Epithelial cell of esophagus (primary cell): ENCODE measurements around the gene PCSK6.
A peak's percentile ranks its signal among the peaks of the same experiment; 100 is the strongest.

Experiments used
- DNase-seq: peaks from one replicate; pipeline ENCODE4 v3.0.0; 2010; ENCODE audit warnings: low read depth
- H3K4me3 ChIP-seq: 2 replicates; pipeline ENCODE4 v1.5.1; 2011; ENCODE audit warnings: mild to moderate bottlenecking, low read length, control low read depth
- CTCF ChIP-seq: IDR thresholded peaks from 2 replicates; pipeline ENCODE4 v1.5.1; 2011; ENCODE audit warnings: low read depth, mild to moderate bottlenecking, low read length, control low read depth, inconsistent platforms; ENCODE audit not compliant: insufficient read depth; ENCODE audit errors: missing control alignments

PCSK6 gene

GRCh38 chr15:101362986-101363566 lies 126.4 kb downstream of the PCSK6 start:
- DNase-seq = no peak
- no peak for TF ChIP-seq CTCF
- no peak overlapping the region for H3K4me3 ChIP-seq

GRCh38 chr15:101362359-101362758 lies 127.1 kb downstream of the PCSK6 start:
- H3K4me3 ChIP-seq = no peak overlapping the region
- DNase-seq = no peak
- no peak for TF ChIP-seq CTCF

GRCh38 chr15:101361418-101361817 lies 128.1 kb downstream of the PCSK6 start:
- TF ChIP-seq CTCF = no peak
- H3K4me3 ChIP-seq = no peak overlapping the region

GRCh38 chr15:101359365-101359947 lies 130.1 kb downstream of the PCSK6 start:
- no peak for TF ChIP-seq CTCF
- DNase-seq = peak; percentile 92
- no peak overlapping the region for H3K4me3 ChIP-seq

More at GRCh38 chr15:101361418-101361817, 128.1 kb downstream of the PCSK6 start:
- peak; percentile 45 for DNase-seq

GRCh38 chr15:101358895-101359294 lies 130.6 kb downstream of the PCSK6 start:
- TF ChIP-seq CTCF = no peak
- H3K4me3 ChIP-seq = no peak overlapping the region
- peak; percentile 98 for DNase-seq

GRCh38 chr15:101357885-101358284 lies 131.6 kb downstream of the PCSK6 start:
- H3K4me3 ChIP-seq = no peak overlapping the region
- no peak for DNase-seq

More at GRCh38 chr15:101357885-101358284, 131.6 kb downstream of the PCSK6 start:
- no peak for TF ChIP-seq CTCF
